ENCODE results near the gene PPP2R3C.

GRCh38 chr14:35161231-35161630, 39.4 kb upstream of the PPP2R3C start:
- TF ChIP-seq GATA2 (IDR thresholded peaks at IDR 0.05; ENCODE audit: low read depth, low read length) (no peak), GATA3 (IDR thresholded peaks at IDR 0.05; ENCODE audit: low read depth, low read length) (no peak)
